Activated CD8-positive, alpha-beta memory T cell treated with anti-CD3 and anti-CD28 coated beads, Interleukin-2, amount 50 U/mL, for 4 hours (primary cell): ENCODE measurements around the gene DNMT3A.

Experiments
- DNase-seq: peaks from one replicate; pipeline ENCODE4 v3.0.0-alpha.2; 2020

The DNMT3A gene

GRCh38 chr2:25341753-25342371, at the start of gene DNMT3A:
Gene DNMT3A (minus strand): TSS chr2:25341925. CDS start chr2:25313984, 27,941 bp downstream.
- peak; percentile 76 for DNase-seq

GRCh38 chr2:25389161-25389560, 47.4 kb upstream of the DNMT3A start:
- no peak for DNase-seq

- DNase-seq: no peak
Observed at GRCh38 chr2:25388491-25388890, 46.8 kb upstream of the DNMT3A start.

- no peak for DNase-seq
Observed at GRCh38 chr2:25387876-25388449, 46.2 kb upstream of the DNMT3A start.

GRCh38 chr2:25386971-25387875, 45.5 kb upstream of the DNMT3A start:
- DNase-seq: no peak

- DNase-seq: no peak
Observed at GRCh38 chr2:25385910-25386309, 44.2 kb upstream of the DNMT3A start.

- no peak for DNase-seq
Observed at GRCh38 chr2:25383806-25384205, 42.1 kb upstream of the DNMT3A start.

- DNase-seq: no peak
Observed at GRCh38 chr2:25381502-25381901, 39.8 kb upstream of the DNMT3A start.

- no peak for DNase-seq
Observed at GRCh38 chr2:25380586-25381375, 39.1 kb upstream of the DNMT3A start.

- no peak for DNase-seq
Observed at GRCh38 chr2:25380023-25380422, 38.3 kb upstream of the DNMT3A start.

GRCh38 chr2:25379535-25379934, 37.8 kb upstream of the DNMT3A start:
- DNase-seq: no peak

GRCh38 chr2:25378731-25379490, 37.2 kb upstream of the DNMT3A start:
- no peak for DNase-seq

- DNase-seq: no peak
Observed at GRCh38 chr2:25377822-25378421, 36.2 kb upstream of the DNMT3A start.

- DNase-seq: peak; percentile 95
Observed at GRCh38 chr2:25376750-25377621, 35.3 kb upstream of the DNMT3A start.

GRCh38 chr2:25375989-25376545, 34.3 kb upstream of the DNMT3A start:
- DNase-seq: no peak

GRCh38 chr2:25375371-25375988, 33.8 kb upstream of the DNMT3A start:
- DNase-seq: no peak

GRCh38 chr2:25374827-25375226, 33.1 kb upstream of the DNMT3A start:
- no peak for DNase-seq

- no peak for DNase-seq
Observed at GRCh38 chr2:25374411-25374810, 32.7 kb upstream of the DNMT3A start.

- DNase-seq: no peak
Observed at GRCh38 chr2:25373269-25373981, 31.7 kb upstream of the DNMT3A start.
